Bronchus fibroblast of lung (primary cell): Measurements from ENCODE around the gene SASS6. TPM values are rescaled to one million over a fixed set of nuclear protein-coding genes. Genes with fewer than 3 reads are reported as not detected.

ENCODE experiments used
- total RNA-seq: library from RNA; depleted of rRNA; stranded (reverse); fragments of >200 nt; gene quantifications from 2 replicates; pipeline ENCODE4 v1.2.3, GENCODE V29; 2015

Gene SASS6
- 2.2 and 3.5 TPM in 2 replicates for total RNA-seq

GRCh38 chr1:100132566-100133477 is at the start of gene SASS6, which contains the start of gene TRMT13:
TSS of gene SASS6 (minus strand) at chr1:100132930. CDS start at chr1:100132814, 116 bp downstream.
TSS of gene TRMT13 (plus strand) at chr1:100133163. CDS start at chr1:100133169, 6 bp downstream.

GRCh38 chr1:100178091-100178490 is 45.4 kb upstream of the SASS6 start, which contains the start of gene LRRC39:
TSS of gene LRRC39 (minus strand) at chr1:100178256. CDS start at chr1:100168516, 9,740 bp downstream.

Other genes starting within 250 kb of the SASS6 start
- gene SLC35A3, start 162.9 kb downstream of the SASS6 start, total RNA-seq, result 16.6 and 19.8 TPM in 2 replicates
- 8.8 and 15.5 TPM in 2 replicates for gene TRMT13, start 233 bp upstream of the SASS6 start, total RNA-seq
- 0.15 and 0.34 TPM in 2 replicates for gene LRRC39, start 45.3 kb upstream of the SASS6 start, total RNA-seq
- gene DBT, start 116.9 kb upstream of the SASS6 start, total RNA-seq, result 2.2 and 3.0 TPM in 2 replicates
- gene RTCA, start 133.3 kb upstream of the SASS6 start, total RNA-seq, result 22.9 and 24.7 TPM in 2 replicates
- gene CDC14A, start 219.6 kb upstream of the SASS6 start, total RNA-seq, result 1.8 and 2.7 TPM in 2 replicates